ENCODE measurements around the gene GPRC5D. TPM values are rescaled to one million over a fixed set of nuclear protein-coding genes. Genes with fewer than 3 reads are reported as not detected.

The GPRC5D gene
- polyA plus RNA-seq, 1 experiment: not detected

- no peak for TF ChIP-seq CTCF (IDR thresholded peaks at IDR 0.05; ENCODE audit: low read depth, low read length)
- DNase-seq (ENCODE audit: low read depth, low spot score): no peak
- no peaks in the 10 kb centered on the region for H3K27me3 ChIP-seq (ENCODE audit: control insufficient read depth, insufficient read depth, low read length)
- H3K9me3 ChIP-seq (ENCODE audit: control insufficient read depth, insufficient read depth, low read length): no peaks in the 10 kb centered on the region
- no peak overlapping the region for H3K4me3 ChIP-seq (ENCODE audit: low read depth, low read length)
- ChIA-PET CTCF (interaction anchor here (11.5 kb wide), 1 partner anchor 58 kb away, joined by 123 read pairs; no protein-coding TSS in a partner anchor), POLR2A (no interaction called here)
- no peak overlapping the region for H3K27ac ChIP-seq (ENCODE audit: low read depth, low read length)
Measured at GRCh38 chr12:12973019-12973418, 21.0 kb upstream of the GPRC5D start.

GRCh38 chr12:12965836-12966235 is 13.9 kb upstream of the GPRC5D start:
- ChIA-PET CTCF (interaction anchor here (1.1 kb wide), 1 partner anchor 10 kb away, joined by 7 read pairs; no protein-coding TSS in a partner anchor), POLR2A (no interaction called here)
- H3K4me3 ChIP-seq (ENCODE audit: low read depth, low read length): no peak overlapping the region
- no peak for DNase-seq (ENCODE audit: low read depth, low spot score)
- H3K27ac ChIP-seq (ENCODE audit: low read depth, low read length): no peak overlapping the region
- TF ChIP-seq CTCF (IDR thresholded peaks at IDR 0.05; ENCODE audit: low read depth, low read length): no peak
- no peaks in the 10 kb centered on the region for H3K27me3 ChIP-seq (ENCODE audit: control insufficient read depth, insufficient read depth, low read length)
- no peaks in the 10 kb centered on the region for H3K9me3 ChIP-seq (ENCODE audit: control insufficient read depth, insufficient read depth, low read length)

GRCh38 chr12:12964255-12964654 is 12.3 kb upstream of the GPRC5D start:
- Histone ChIP-seq H3K9me3 (ENCODE audit: control insufficient read depth, insufficient read depth, low read length) (no peaks in the 10 kb centered on the region), H3K4me3 (ENCODE audit: low read depth, low read length) (no peak overlapping the region), H3K27me3 (ENCODE audit: control insufficient read depth, insufficient read depth, low read length) (no peaks in the 10 kb centered on the region), H3K27ac (ENCODE audit: low read depth, low read length) (no peak overlapping the region)
- no peak for DNase-seq (ENCODE audit: low read depth, low spot score)
- ChIA-PET CTCF (no interaction called here), POLR2A (no interaction called here)
- TF ChIP-seq CTCF (IDR thresholded peaks at IDR 0.05; ENCODE audit: low read depth, low read length): no peak

GRCh38 chr12:12960639-12961209 is 8.8 kb upstream of the GPRC5D start:
- no peak overlapping the region for H3K27ac ChIP-seq (ENCODE audit: low read depth, low read length)
- DNase-seq (ENCODE audit: low read depth, low spot score): no peak
- no peaks in the 10 kb centered on the region for H3K9me3 ChIP-seq (ENCODE audit: control insufficient read depth, insufficient read depth, low read length)
- no peaks in the 10 kb centered on the region for H3K27me3 ChIP-seq (ENCODE audit: control insufficient read depth, insufficient read depth, low read length)
- no peak for TF ChIP-seq CTCF (IDR thresholded peaks at IDR 0.05; ENCODE audit: low read depth, low read length)
- ChIA-PET CTCF (no interaction called here), POLR2A (no interaction called here)
- H3K4me3 ChIP-seq (ENCODE audit: low read depth, low read length): no peak overlapping the region

- Histone ChIP-seq H3K27ac (ENCODE audit: low read depth, low read length) (no peak overlapping the region), H3K27me3 (ENCODE audit: control insufficient read depth, insufficient read depth, low read length) (no peaks in the 10 kb centered on the region), H3K4me3 (ENCODE audit: low read depth, low read length) (no peak overlapping the region), H3K9me3 (ENCODE audit: control insufficient read depth, insufficient read depth, low read length) (no peaks in the 10 kb centered on the region)
- TF ChIP-seq CTCF (IDR thresholded peaks at IDR 0.05; ENCODE audit: low read depth, low read length): no peak
- no peak for DNase-seq (ENCODE audit: low read depth, low spot score)
- POLR2A ChIA-PET: no interaction called here
- CTCF ChIA-PET: interaction anchor here (1.2 kb wide), 1 partner anchor 253 kb away, joined by 3 read pairs; no protein-coding TSS in a partner anchor
Measured at GRCh38 chr12:12958886-12959285, 6.9 kb upstream of the GPRC5D start.

All from AG04450 (cell line).